ENCODE data around the gene P2RY13.

- no peak for TF ChIP-seq POLR2A (IDR thresholded peaks at IDR 0.05)
- no peak for TF ChIP-seq CTCF (IDR thresholded peaks at IDR 0.05)
Observed at GRCh38 chr3:151307583-151308488, 21.5 kb downstream of the P2RY13 start.
